Putamen (tissue), 1 donor: ENCODE measurements around the gene ZNF808.
A peak's percentile ranks its signal among the peaks of the same experiment; 100 is the strongest.
"Not testable (repeated sequence)": the region's sequence is repeated elsewhere in the genome, so short reads cannot be mapped to it uniquely, and the experiment has no call there.

Experiments used
- DNase-seq: peaks from one replicate; pipeline ENCODE4 v3.0.0-alpha.2; 2016; ENCODE audit warnings: low spot score

The ZNF808 gene

GRCh38 chr19:52593441-52593840 is 66.0 kb downstream of the ZNF808 start:
- not testable (repeated sequence) for DNase-seq

GRCh38 chr19:52599241-52599640 is 71.8 kb downstream of the ZNF808 start:
- no peak for DNase-seq

- no peak for DNase-seq
Observed at GRCh38 chr19:52600639-52601024, 73.2 kb downstream of the ZNF808 start.

- DNase-seq = peak; percentile 71
Observed at GRCh38 chr19:52601025-52601973, 73.8 kb downstream of the ZNF808 start.

- not testable (repeated sequence) for DNase-seq
Observed at GRCh38 chr19:52601974-52602366, 74.5 kb downstream of the ZNF808 start.

GRCh38 chr19:52602941-52603340 is 75.5 kb downstream of the ZNF808 start:
- no peak for DNase-seq

- no peak for DNase-seq
Observed at GRCh38 chr19:52603558-52604207, 76.2 kb downstream of the ZNF808 start.
